IMR-90 (cell line): ENCODE data around the gene C9orf78. TPM values are rescaled to one million over a fixed set of nuclear protein-coding genes. Genes with fewer than 3 reads are reported as not detected.

Experiments used
- ATAC-seq: fragments of 200-7000 bp; cut with Tn5 transposase; 2 replicates; pipeline ENCODE4 v1.9.1; 2020; ENCODE audit warnings: low read depth, mild to moderate bottlenecking, moderate library complexity
- BruUV-seq: library from RNA; stranded (reverse); fragments of 400-500 nt; replicated peaks from 2 replicates; lab custom pipeline; 2021; lab: Mats Ljungman, UMichigan
- CTCF ChIA-PET: fragments of 300-600 bp; formaldehyde crosslinking; extraction: SDS; loops from one replicate; lab custom pipeline; 2021; ENCODE audit warnings: antibody characterized with exemption; lab: Yijun Ruan, JAX
- POLR2A ChIA-PET: fragments of 300-600 bp; sonication (Branson Sonifier 250); formaldehyde crosslinking; loops from one replicate; lab custom pipeline; 2022; ENCODE audit warnings: antibody characterized with exemption; ENCODE audit not compliant: unreplicated experiment; lab: Charles Lee
- DNase-seq: peaks from one replicate; pipeline ENCODE4 v3.0.0; 2013
- H2AFZ ChIP-seq: replicated peaks from 2 replicates; pipeline ENCODE3; 2013; ENCODE audit warnings: low read length, mild to moderate bottlenecking; ENCODE audit not compliant: poor library complexity
- H2AK5ac ChIP-seq: 2 replicates; pipeline ENCODE4 v1.6.1; 2013; ENCODE audit warnings: low read depth, low read length, inconsistent platforms
- H2AK9ac ChIP-seq: replicated peaks from 2 replicates; pipeline ENCODE3; 2013; ENCODE audit warnings: mild to moderate bottlenecking, low read depth, low read length, moderate library complexity; ENCODE audit not compliant: poor library complexity
- H2BK120ac ChIP-seq: 2 replicates; pipeline ENCODE4 v1.6.1; 2013; ENCODE audit warnings: low read depth, low read length, inconsistent platforms
- H2BK15ac ChIP-seq: 3 replicates; pipeline ENCODE4 v1.6.1; 2013; ENCODE audit warnings: low read depth, low read length, inconsistent platforms
- H2BK20ac ChIP-seq: 2 replicates; pipeline ENCODE4 v1.6.1; 2013; ENCODE audit warnings: low read depth, mild to moderate bottlenecking, inconsistent platforms, low read length, moderate library complexity
- H2BK5ac ChIP-seq: 2 replicates; pipeline ENCODE4 v1.6.1; 2013; ENCODE audit warnings: mild to moderate bottlenecking, low read depth, low read length, inconsistent platforms; ENCODE audit not compliant: poor library complexity, severe bottlenecking
- H3K14ac ChIP-seq: replicated peaks from 2 replicates; pipeline ENCODE4 v1.6.1; 2013; ENCODE audit warnings: low read depth, low read length, inconsistent platforms
- H3K18ac ChIP-seq: 2 replicates; pipeline ENCODE4 v1.6.1; 2013; ENCODE audit warnings: low read depth, low read length, control low read depth
- H3K23ac ChIP-seq: 2 replicates; pipeline ENCODE4 v1.6.1; 2013; ENCODE audit warnings: low read depth, low read length, inconsistent platforms
- H3K27ac ChIP-seq: 2 replicates; pipeline ENCODE4 v1.5.1; 2013; ENCODE audit warnings: mild to moderate bottlenecking, control low read depth, low read length; ENCODE audit not compliant: insufficient read depth
- H3K27me3 ChIP-seq: 2 replicates; pipeline ENCODE4 v1.6.1; 2013; ENCODE audit warnings: low read length; ENCODE audit not compliant: control insufficient read depth, insufficient read depth
- H3K36me3 ChIP-seq: 2 replicates; pipeline ENCODE4 v1.6.1; 2013; ENCODE audit warnings: low read length, mixed read lengths; ENCODE audit not compliant: control insufficient read depth, insufficient read depth
- H3K4ac ChIP-seq: 2 replicates; pipeline ENCODE4 v1.6.1; 2013; ENCODE audit warnings: low read depth, low read length, inconsistent platforms
- H3K4me1 ChIP-seq: 2 replicates; pipeline ENCODE4 v1.6.1; 2013; ENCODE audit warnings: low read length, mixed read lengths; ENCODE audit not compliant: control insufficient read depth, insufficient read depth
- H3K4me2 ChIP-seq: 2 replicates; pipeline ENCODE4 v1.6.1; 2013; ENCODE audit warnings: low read depth, mild to moderate bottlenecking, control low read depth, low read length, moderate library complexity
- H3K4me3 ChIP-seq: 2 replicates; pipeline ENCODE4 v1.5.1; 2013; ENCODE audit warnings: low read depth, mild to moderate bottlenecking, control low read depth, low read length, moderate library complexity; ENCODE audit not compliant: insufficient read depth
- H3K56ac ChIP-seq: 2 replicates; pipeline ENCODE4 v1.6.1; 2013; ENCODE audit warnings: low read length, inconsistent platforms; ENCODE audit not compliant: insufficient read depth; ENCODE audit errors: extremely low read depth
- H3K79me1 ChIP-seq, 2 experiments: 2 replicates each; pipeline ENCODE4 v1.6.1; 2013; ENCODE audit warnings: low read length in 2 of 2, inconsistent platforms in 1 of 2, low read depth in 1 of 2
- H3K9ac ChIP-seq: 2 replicates; pipeline ENCODE4 v1.6.1; 2013; ENCODE audit warnings: low read depth, low read length, control low read depth
- H3K9me1 ChIP-seq: 2 replicates; pipeline ENCODE4 v1.6.1; 2013; ENCODE audit warnings: low read length, inconsistent platforms; ENCODE audit not compliant: insufficient read depth
- H3K9me3 ChIP-seq: 2 replicates; pipeline ENCODE4 v1.6.1; 2013; ENCODE audit warnings: low read length; ENCODE audit not compliant: control insufficient read depth, insufficient read depth
- H4K20me1 ChIP-seq: 2 replicates; pipeline ENCODE4 v1.6.1; 2013; ENCODE audit warnings: low read length, inconsistent platforms; ENCODE audit not compliant: insufficient read depth
- H4K5ac ChIP-seq: 2 replicates; pipeline ENCODE4 v1.6.1; 2013; ENCODE audit warnings: mild to moderate bottlenecking, low read depth, low read length, control low read depth
- H4K8ac ChIP-seq, 2 experiments: 2 replicates each; pipeline ENCODE4 v1.6.1; 2013; ENCODE audit warnings: low read depth in 2 of 2, low read length in 2 of 2, control low read depth in 1 of 2, inconsistent platforms in 1 of 2
- H4K91ac ChIP-seq: 2 replicates; pipeline ENCODE4 v1.6.1; 2013; ENCODE audit warnings: low read depth, low read length, inconsistent platforms; ENCODE audit not compliant: insufficient read depth
- CEBPB ChIP-seq: IDR thresholded peaks from 2 replicates; pipeline ENCODE4 v1.6.1; 2012; ENCODE audit warnings: low read depth, low read length, improper control_type of control experiment
- CHD1 ChIP-seq: IDR thresholded peaks from 2 replicates; pipeline ENCODE4 v1.6.1; 2012; ENCODE audit warnings: low read depth, low read length, improper control_type of control experiment
- ELK1 ChIP-seq: fragments of 150-350 bp; IDR thresholded peaks from 2 replicates; pipeline ENCODE4 v1.6.1; 2016; ENCODE audit warnings: low read depth, mild to moderate bottlenecking, low read length, moderate library complexity, borderline replicate concordance
- MAFK ChIP-seq: IDR thresholded peaks from 2 replicates; pipeline ENCODE4 v1.6.1; 2012; ENCODE audit warnings: low read depth, low read length, improper control_type of control experiment
- MAZ ChIP-seq: IDR thresholded peaks from 2 replicates; pipeline ENCODE4 v1.6.1; 2012; ENCODE audit warnings: low read depth, mild to moderate bottlenecking, low read length, improper control_type of control experiment, moderate library complexity, borderline replicate concordance
- NFE2L2 ChIP-seq: fragments of 150-350 bp; IDR thresholded peaks from 2 replicates; pipeline ENCODE4 v1.6.1; 2016; ENCODE audit warnings: low read depth, mild to moderate bottlenecking, low read length
- RCOR1 ChIP-seq: IDR thresholded peaks from 2 replicates; pipeline ENCODE4 v1.6.1; 2012; ENCODE audit warnings: mild to moderate bottlenecking, low read length, improper control_type of control experiment; ENCODE audit not compliant: insufficient replicate concordance
- RFX5 ChIP-seq: IDR thresholded peaks from 2 replicates; pipeline ENCODE4 v1.8.0; 2012; ENCODE audit warnings: low read depth, mild to moderate bottlenecking, low read length, moderate library complexity
- SMC3 ChIP-seq: fragments of 150-350 bp; IDR thresholded peaks from 2 replicates; pipeline ENCODE4 v1.6.1; 2016; ENCODE audit warnings: low read depth, mild to moderate bottlenecking, antibody characterized with exemption, low read length, moderate library complexity
- WGBS, 2 experiments: methylation state at CpG; one replicate each; pipeline versions ENCODE4 v1.1.5 to v1.1.7; 2013; ENCODE audit warnings: missing lambda C conversion rate in 2 of 2; ENCODE audit not compliant: insufficient read length in 1 of 2; ENCODE audit errors: extremely low coverage in 2 of 2; 5-methylcytosine and 5-hydroxymethylcytosine counted together
- dilution Hi-C: fragments of 300-500 bp; cut with HindIII; formaldehyde crosslinking; loops from one replicate; pipeline ENCODE4 v1.14.3; 2018; ENCODE audit warnings: low sequenced_read_pairs; ENCODE audit not compliant: unreplicated experiment
- in situ Hi-C: fragments of 300-500 bp; cut with MboI; formaldehyde crosslinking; loops from 3 replicates; pipeline ENCODE4 v1.14.3; 2019; ENCODE audit warnings: low sequenced_read_pairs, inconsistent platforms, mixed read lengths
- intact Hi-C: fragments of 100-400 bp; cut with micrococcal nuclease; formaldehyde crosslinking; loops from 2 replicates; pipeline ENCODE4 v1.10.0; 2022
- polyA plus RNA-seq, 3 experiments: library from polyadenylated mRNA; depleted of rRNA; stranded (reverse); fragments of >200 nt; gene quantifications; 2 replicates each; pipeline ENCODE4 v1.2.3, GENCODE V29; 2012; ENCODE audit warnings: low replicate concordance in 1 of 3
- total RNA-seq: library from RNA; depleted of rRNA; stranded (reverse); fragments of >200 nt; gene quantifications from 2 replicates; pipeline ENCODE4 v1.2.3, GENCODE V29; 2012

C9orf78 gene
- total and polyA plus RNA-seq, 2 of the 4 experiments (the other 2 are of a cell fraction) = 29.8 to 46.0 TPM

GRCh38 chr9:129806061-129806460 is 29.0 kb downstream of the C9orf78 start:
- Histone ChIP-seq H3K14ac (no peak overlapping the region), H2AK9ac (no peak overlapping the region), H3K18ac (no peak overlapping the region), H2AFZ (no peak overlapping the region), H2BK5ac (no peak overlapping the region), H2AK5ac (no peak overlapping the region), H2BK15ac (no peak overlapping the region), H4K20me1 (peaks cover 11% of the 10 kb centered on the region; the same call in 1 of the 2 replicates), H2BK20ac (no peak overlapping the region), H3K36me3 (peaks cover 23% of the 10 kb centered on the region), H3K4me3 (no peak overlapping the region), H3K4ac (no peak overlapping the region), H2BK120ac (no peak overlapping the region), H3K27me3 (no peaks in the 10 kb centered on the region), H3K9ac (no peak overlapping the region), H3K9me1 (peaks cover 3% of the 10 kb centered on the region), H4K5ac (no peak overlapping the region), H3K27ac (no peak overlapping the region), H3K9me3 (no peaks in the 10 kb centered on the region), H3K4me1 (peaks cover 4% of the 10 kb centered on the region), H3K23ac (no peak overlapping the region), H3K79me1 (peaks cover 23 to 43% of the 10 kb centered on the region in 2 experiments), H4K8ac (no peak overlapping the region), H3K56ac (no peak overlapping the region), H4K91ac (no peak overlapping the region), H3K4me2 (no peak overlapping the region)
- no peak for ATAC-seq
- in situ Hi-C loops = no loop called here
- CTCF ChIA-PET = no interaction called here
- no TSS peak for BruUV-seq
- dilution Hi-C loops = no loop called here
- intact Hi-C loops = no loop called here
- POLR2A ChIA-PET = no interaction called here
- TF ChIP-seq CEBPB (no peak), ELK1 (no peak), MAZ (no peak), NFE2L2 (no peak), SMC3 (no peak), CHD1 (no peak), RFX5 (no peak), RCOR1 (no peak), MAFK (no peak)
- WGBS, 2 experiments = 89% methylated on average over 1 of the region's 4 CpGs; no CpG with 5 or more reads in 1 of the 2 experiments
- no peak for DNase-seq
